Upper lobe of left lung (tissue), 4 donors: ENCODE measurements around the gene OLFM1.

Experiments
- CTCF ChIP-seq, 6 experiments: fragments of 450-650 bp in 4 of 6; fragments of 200-600 bp in 2 of 6; sonication (generic) in 2 of 6; IDR thresholded peaks; one replicate each; pipeline ENCODE4 v1.5.1; 2016 to 2019; ENCODE audit warnings: antibody characterized with exemption in 6 of 6
- POLR2A ChIP-seq, 4 donors: fragments of 450-650 bp; IDR thresholded peaks; one replicate each; pipeline ENCODE4 v1.5.1; 2016 to 2017; ENCODE audit warnings: antibody characterized with exemption in 4 of 4, mild to moderate bottlenecking in 2 of 4

GRCh38 chr9:135107581-135108235 is 20.2 kb downstream of the OLFM1 start:
- no peak for TF ChIP-seq POLR2A (IDR thresholded peaks at IDR 0.05)
- TF ChIP-seq CTCF (IDR thresholded peaks at IDR 0.05) = no peak
